Panc1 (cell line): Measurements from ENCODE around the gene PTPN2. TPM values are rescaled to one million over a fixed set of nuclear protein-coding genes. Genes with fewer than 3 reads are reported as not detected.

Source experiments
- ATAC-seq: fragments of 200-7000 bp; cut with Tn5 transposase; 2 replicates; pipeline ENCODE4 v1.9.1; 2020; ENCODE audit warnings: mild to moderate bottlenecking, moderate library complexity
- BruUV-seq: library from RNA; stranded (reverse); fragments of 400-500 nt; replicated peaks from 2 replicates; lab custom pipeline; 2021; lab: Mats Ljungman, UMichigan
- CTCF ChIA-PET: fragments of 300-600 bp; sonication (Branson Sonifier 250); formaldehyde crosslinking; loops from one replicate; lab custom pipeline; 2022; ENCODE audit warnings: antibody characterized with exemption; lab: Charles Lee
- POLR2A ChIA-PET: fragments of 300-600 bp; sonication (Branson Sonifier 250); formaldehyde crosslinking; loops from one replicate; lab custom pipeline; 2022; ENCODE audit warnings: antibody characterized with exemption; lab: Charles Lee
- DNase-seq: peaks from one replicate; pipeline ENCODE4 v3.0.0-alpha.2; 2010; ENCODE audit warnings: low read depth, low spot score
- H3K27ac ChIP-seq: 2 replicates; pipeline ENCODE4 v1.5.1; 2011; ENCODE audit warnings: mild to moderate bottlenecking, low read length, inconsistent platforms
- H3K27me3 ChIP-seq: fragments of 200-500 bp; sonication (Bioruptor generic); 2 replicates; pipeline ENCODE4 v1.6.0; 2014; ENCODE audit warnings: low read length, inconsistent platforms; ENCODE audit not compliant: control insufficient read depth, insufficient read depth
- H3K36me3 ChIP-seq: fragments of 200-500 bp; sonication (Bioruptor generic); 2 replicates; pipeline ENCODE4 v1.5.1; 2014; ENCODE audit warnings: inconsistent platforms, mild to moderate bottlenecking, low read length, moderate library complexity; ENCODE audit not compliant: control insufficient read depth, insufficient read depth
- H3K4me1 ChIP-seq: 2 replicates; pipeline ENCODE4 v1.5.1; 2011; ENCODE audit warnings: inconsistent platforms, mild to moderate bottlenecking, low read length, moderate library complexity; ENCODE audit not compliant: control insufficient read depth, insufficient read depth
- H3K4me3 ChIP-seq, 2 experiments: 2 replicates each; pipeline ENCODE4 v1.5.1; 2011 to 2012; ENCODE audit warnings: low read depth in 2 of 2, low read length in 2 of 2, mild to moderate bottlenecking in 2 of 2, inconsistent platforms in 1 of 2, moderate library complexity in 1 of 2
- H3K9me3 ChIP-seq: fragments of 200-500 bp; sonication (Bioruptor generic); 2 replicates; pipeline ENCODE4 v1.5.1; 2014; ENCODE audit warnings: low read depth, mild to moderate bottlenecking, inconsistent platforms, low read length, moderate library complexity; ENCODE audit not compliant: control insufficient read depth, insufficient read depth
- POLR2AphosphoS5 ChIP-seq: IDR thresholded peaks from 2 replicates; pipeline ENCODE4 v1.6.1; 2012; ENCODE audit warnings: mild to moderate bottlenecking, low read depth, low read length, moderate library complexity
- SIN3A ChIP-seq: IDR thresholded peaks from 2 replicates; pipeline ENCODE4 v1.6.1; 2012; ENCODE audit warnings: low read depth, mild to moderate bottlenecking, low read length, moderate library complexity, borderline replicate concordance; ENCODE audit not compliant: insufficient read depth
- TCF7L2 ChIP-seq: IDR thresholded peaks from 2 replicates; pipeline ENCODE4 v1.6.1; 2011; ENCODE audit warnings: mild to moderate bottlenecking, low read depth, low read length, inconsistent platforms
- in situ Hi-C: cut with HindIII; loops from 2 replicates; pipeline ENCODE4 v1.10.0; 2016; ENCODE audit warnings: low sequenced_read_pairs, low pct_unique_long_range_greater_than_20kb
- intact Hi-C: fragments of 100-400 bp; cut with micrococcal nuclease; formaldehyde crosslinking; loops from one replicate; pipeline ENCODE4 v1.10.0; 2022; ENCODE audit not compliant: unreplicated experiment
- total RNA-seq: library from RNA; stranded (reverse); gene quantifications from one replicate; pipeline ENCODE4 v1.2.1, GENCODE V29; 2021; ENCODE audit not compliant: unreplicated experiment
- TF ChIP-seq, protein P1 (sequence below): fragments of 450-650 bp; IDR thresholded peaks from 2 replicates; pipeline ENCODE4 v1.5.1; 2017; ENCODE audit warnings: mild to moderate bottlenecking
- TF ChIP-seq, protein P2 (sequence below), 2 experiments: IDR thresholded peaks; 2 replicates each; pipeline ENCODE4 v1.6.1; 2011 to 2012; ENCODE audit warnings: low read depth in 2 of 2, control low read depth in 1 of 2, low read length in 1 of 2, mild to moderate bottlenecking in 1 of 2, moderate library complexity in 1 of 2; ENCODE audit not compliant: insufficient read depth in 1 of 2

PTPN2 gene
- total RNA-seq, 1 experiment from 2014 or later: 34.8 TPM

DNA sequence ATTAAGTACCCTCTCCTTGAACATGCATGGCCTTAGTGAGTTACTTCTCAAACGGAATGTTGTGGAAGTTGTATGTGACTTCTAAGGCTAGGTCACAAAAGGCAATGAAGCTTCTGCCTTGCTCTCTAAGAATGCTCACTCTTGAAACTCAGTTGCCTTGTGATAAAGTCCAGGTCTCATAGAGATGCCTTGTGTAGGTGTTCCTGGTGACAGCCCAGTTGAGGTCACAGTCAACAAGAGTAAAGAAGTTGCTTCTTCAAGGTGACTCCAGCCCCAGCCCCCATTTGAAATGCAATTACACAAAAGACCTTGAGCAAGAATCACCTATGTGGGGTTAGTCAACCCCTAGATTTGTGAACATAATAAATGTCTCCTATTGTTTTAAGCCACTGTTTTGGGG lies 35.6 kb downstream of the PTPN2 start:
- Histone ChIP-seq H3K9me3 (no peaks in the 10 kb centered on the region), H3K27me3 (no peaks in the 10 kb centered on the region), H3K4me3 (no peak overlapping the region), H3K4me1 (no peaks in the 10 kb centered on the region), H3K36me3 (no peaks in the 10 kb centered on the region; the same call in 1 of the 2 replicates), H3K27ac (no peak overlapping the region)
- in situ Hi-C loops (no loop called here), intact Hi-C loops (no loop called here)
- ATAC-seq (no peak), DNase-seq (no peak)
- ChIA-PET CTCF (no interaction called here), POLR2A (no interaction called here)
- TF ChIP-seq TCF7L2 (no peak), SIN3A (no peak), POLR2AphosphoS5 (no peak)
- TF ChIP-seq, protein P1, sequence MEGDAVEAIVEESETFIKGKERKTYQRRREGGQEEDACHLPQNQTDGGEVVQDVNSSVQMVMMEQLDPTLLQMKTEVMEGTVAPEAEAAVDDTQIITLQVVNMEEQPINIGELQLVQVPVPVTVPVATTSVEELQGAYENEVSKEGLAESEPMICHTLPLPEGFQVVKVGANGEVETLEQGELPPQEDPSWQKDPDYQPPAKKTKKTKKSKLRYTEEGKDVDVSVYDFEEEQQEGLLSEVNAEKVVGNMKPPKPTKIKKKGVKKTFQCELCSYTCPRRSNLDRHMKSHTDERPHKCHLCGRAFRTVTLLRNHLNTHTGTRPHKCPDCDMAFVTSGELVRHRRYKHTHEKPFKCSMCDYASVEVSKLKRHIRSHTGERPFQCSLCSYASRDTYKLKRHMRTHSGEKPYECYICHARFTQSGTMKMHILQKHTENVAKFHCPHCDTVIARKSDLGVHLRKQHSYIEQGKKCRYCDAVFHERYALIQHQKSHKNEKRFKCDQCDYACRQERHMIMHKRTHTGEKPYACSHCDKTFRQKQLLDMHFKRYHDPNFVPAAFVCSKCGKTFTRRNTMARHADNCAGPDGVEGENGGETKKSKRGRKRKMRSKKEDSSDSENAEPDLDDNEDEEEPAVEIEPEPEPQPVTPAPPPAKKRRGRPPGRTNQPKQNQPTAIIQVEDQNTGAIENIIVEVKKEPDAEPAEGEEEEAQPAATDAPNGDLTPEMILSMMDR: no peak
- TF ChIP-seq, protein P2, sequence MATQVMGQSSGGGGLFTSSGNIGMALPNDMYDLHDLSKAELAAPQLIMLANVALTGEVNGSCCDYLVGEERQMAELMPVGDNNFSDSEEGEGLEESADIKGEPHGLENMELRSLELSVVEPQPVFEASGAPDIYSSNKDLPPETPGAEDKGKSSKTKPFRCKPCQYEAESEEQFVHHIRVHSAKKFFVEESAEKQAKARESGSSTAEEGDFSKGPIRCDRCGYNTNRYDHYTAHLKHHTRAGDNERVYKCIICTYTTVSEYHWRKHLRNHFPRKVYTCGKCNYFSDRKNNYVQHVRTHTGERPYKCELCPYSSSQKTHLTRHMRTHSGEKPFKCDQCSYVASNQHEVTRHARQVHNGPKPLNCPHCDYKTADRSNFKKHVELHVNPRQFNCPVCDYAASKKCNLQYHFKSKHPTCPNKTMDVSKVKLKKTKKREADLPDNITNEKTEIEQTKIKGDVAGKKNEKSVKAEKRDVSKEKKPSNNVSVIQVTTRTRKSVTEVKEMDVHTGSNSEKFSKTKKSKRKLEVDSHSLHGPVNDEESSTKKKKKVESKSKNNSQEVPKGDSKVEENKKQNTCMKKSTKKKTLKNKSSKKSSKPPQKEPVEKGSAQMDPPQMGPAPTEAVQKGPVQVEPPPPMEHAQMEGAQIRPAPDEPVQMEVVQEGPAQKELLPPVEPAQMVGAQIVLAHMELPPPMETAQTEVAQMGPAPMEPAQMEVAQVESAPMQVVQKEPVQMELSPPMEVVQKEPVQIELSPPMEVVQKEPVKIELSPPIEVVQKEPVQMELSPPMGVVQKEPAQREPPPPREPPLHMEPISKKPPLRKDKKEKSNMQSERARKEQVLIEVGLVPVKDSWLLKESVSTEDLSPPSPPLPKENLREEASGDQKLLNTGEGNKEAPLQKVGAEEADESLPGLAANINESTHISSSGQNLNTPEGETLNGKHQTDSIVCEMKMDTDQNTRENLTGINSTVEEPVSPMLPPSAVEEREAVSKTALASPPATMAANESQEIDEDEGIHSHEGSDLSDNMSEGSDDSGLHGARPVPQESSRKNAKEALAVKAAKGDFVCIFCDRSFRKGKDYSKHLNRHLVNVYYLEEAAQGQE (IDR thresholded peaks at IDR 0.05; ENCODE audit: insufficient read depth in 1 of 2, low read depth in 2 of 2, low read length in 1 of 2): no peak
- no TSS peak for BruUV-seq

DNA sequence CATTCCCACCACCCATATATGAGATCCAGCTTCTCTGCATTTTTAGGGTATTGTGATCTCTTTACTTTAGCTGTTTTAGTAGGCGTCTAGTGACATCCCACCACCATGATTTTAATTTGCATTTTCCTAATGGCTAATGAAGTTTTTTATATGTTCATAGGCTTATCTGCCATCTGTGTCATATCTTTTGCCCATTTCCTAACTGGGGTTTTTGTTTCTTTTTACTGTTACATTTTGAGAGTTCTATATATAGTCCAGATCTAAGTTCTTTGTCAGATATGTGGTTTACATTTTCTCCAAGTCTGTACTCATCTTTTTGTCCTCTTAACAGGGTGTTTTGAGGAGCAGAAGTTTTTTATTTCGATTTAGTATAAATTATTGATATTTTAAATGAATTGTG lies 39.6 kb downstream of the PTPN2 start:
- ATAC-seq (no peak), DNase-seq (no peak)
- no peaks in the 10 kb centered on the region for H3K27me3 ChIP-seq
- H3K4me1 ChIP-seq: peaks cover 4% of the 10 kb centered on the region
- H3K36me3 ChIP-seq: no peaks in the 10 kb centered on the region; the same call in 1 of the 2 replicates
- H3K4me3 ChIP-seq: no peak overlapping the region
- ChIA-PET POLR2A (no interaction called here), CTCF (interaction anchor here (0.7 kb wide), 1 partner anchor 8 kb away, joined by 3 read pairs; no protein-coding TSS in a partner anchor)
- TF ChIP-seq, protein P1: no peak
- TF ChIP-seq TCF7L2: no peak
- intact Hi-C loops: no loop called here
- in situ Hi-C loops: no loop called here
- H3K9me3 ChIP-seq: no peaks in the 10 kb centered on the region
- no TSS peak for BruUV-seq
- no peak overlapping the region for H3K27ac ChIP-seq
